Gastroesophageal sphincter (tissue), 3 donors: ENCODE results near the gene TMBIM1.

Experiments used
- CTCF ChIP-seq, 4 experiments: fragments of 200-600 bp in 2 of 4; fragments of 450-650 bp in 2 of 4; sonication (generic) in 1 of 4; IDR thresholded peaks; one replicate each; pipeline ENCODE4 v1.5.1; 2017 to 2019; ENCODE audit warnings: antibody characterized with exemption in 4 of 4, mild to moderate bottlenecking in 2 of 4, moderate library complexity in 2 of 4
- POLR2A ChIP-seq, 2 donors: fragments of 450-650 bp; IDR thresholded peaks; one replicate each; pipeline ENCODE4 v1.6.1; 2017; ENCODE audit warnings: antibody characterized with exemption in 2 of 2, mild to moderate bottlenecking in 2 of 2, moderate library complexity in 1 of 2

DNA sequence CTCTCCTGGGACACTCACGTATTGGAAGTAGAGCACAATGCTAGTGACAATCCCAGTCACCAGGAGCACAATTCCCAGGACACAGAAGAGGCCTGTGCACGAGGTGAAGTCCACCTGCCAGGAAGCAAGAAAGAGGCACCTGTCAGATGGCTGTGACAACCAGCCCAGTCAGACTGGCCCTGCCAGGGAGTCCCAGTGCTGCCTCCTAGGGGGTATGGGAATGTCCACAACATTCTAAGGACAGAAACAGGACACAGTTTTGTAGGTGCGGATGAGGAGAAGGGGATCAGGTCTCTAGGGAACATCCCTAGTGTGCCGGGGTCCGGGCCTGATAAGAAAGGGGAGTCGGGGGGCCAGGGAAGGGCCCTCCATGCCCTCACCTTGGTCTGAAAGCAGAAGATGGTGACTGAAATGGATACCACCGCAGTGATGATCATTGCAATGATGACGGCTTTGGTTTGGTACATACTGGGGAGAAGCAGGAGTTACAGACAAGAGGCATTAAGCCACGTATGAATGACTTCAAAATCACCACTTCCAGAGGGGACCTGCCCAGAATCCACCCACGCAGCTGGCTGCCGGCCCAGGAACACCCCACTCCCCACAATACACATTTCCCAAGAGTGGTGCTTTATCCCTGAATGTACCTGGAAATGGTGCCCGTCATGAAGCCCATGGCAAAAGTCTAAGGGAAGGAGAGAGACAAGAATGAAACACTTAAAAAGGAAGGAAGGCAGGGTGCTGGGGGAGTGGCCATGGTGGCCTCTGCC is 15.1 kb downstream of the TMBIM1 start:
- TF ChIP-seq CTCF (IDR thresholded peaks at IDR 0.05), result no peak
- no peak for TF ChIP-seq POLR2A (IDR thresholded peaks at IDR 0.05)
